ENCODE measurements around the gene OR7D4.

The OR7D4 gene

DNA sequence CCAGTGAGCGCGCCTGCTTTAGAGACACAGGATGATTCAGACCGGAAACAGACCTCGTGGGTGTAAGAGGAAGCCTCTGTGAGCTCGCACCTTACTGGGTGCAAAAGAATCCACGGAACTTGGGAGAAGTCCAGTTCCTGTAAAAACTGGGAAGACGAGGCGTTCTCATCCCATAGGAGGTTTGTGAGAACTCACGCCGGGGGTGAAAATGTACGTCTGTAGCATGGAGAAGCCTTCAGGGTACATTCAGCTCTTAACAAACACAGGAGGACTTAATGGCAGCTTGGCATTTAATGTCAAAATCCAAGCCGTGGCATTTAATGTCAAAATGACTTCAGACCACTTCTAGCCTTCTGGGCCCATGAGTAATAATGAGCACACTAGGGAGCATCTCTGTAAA is 58.0 kb downstream of the OR7D4 start:
- in situ Hi-C loops (cut with MboI; ENCODE audit: low sequenced_read_pairs, unreplicated experiment) = no loop called here

More for the DNA sequence above, 58.0 kb downstream of the OR7D4 start:
- no peak for DNase-seq (ENCODE audit: low spot score)
- TF ChIP-seq, protein P1, sequence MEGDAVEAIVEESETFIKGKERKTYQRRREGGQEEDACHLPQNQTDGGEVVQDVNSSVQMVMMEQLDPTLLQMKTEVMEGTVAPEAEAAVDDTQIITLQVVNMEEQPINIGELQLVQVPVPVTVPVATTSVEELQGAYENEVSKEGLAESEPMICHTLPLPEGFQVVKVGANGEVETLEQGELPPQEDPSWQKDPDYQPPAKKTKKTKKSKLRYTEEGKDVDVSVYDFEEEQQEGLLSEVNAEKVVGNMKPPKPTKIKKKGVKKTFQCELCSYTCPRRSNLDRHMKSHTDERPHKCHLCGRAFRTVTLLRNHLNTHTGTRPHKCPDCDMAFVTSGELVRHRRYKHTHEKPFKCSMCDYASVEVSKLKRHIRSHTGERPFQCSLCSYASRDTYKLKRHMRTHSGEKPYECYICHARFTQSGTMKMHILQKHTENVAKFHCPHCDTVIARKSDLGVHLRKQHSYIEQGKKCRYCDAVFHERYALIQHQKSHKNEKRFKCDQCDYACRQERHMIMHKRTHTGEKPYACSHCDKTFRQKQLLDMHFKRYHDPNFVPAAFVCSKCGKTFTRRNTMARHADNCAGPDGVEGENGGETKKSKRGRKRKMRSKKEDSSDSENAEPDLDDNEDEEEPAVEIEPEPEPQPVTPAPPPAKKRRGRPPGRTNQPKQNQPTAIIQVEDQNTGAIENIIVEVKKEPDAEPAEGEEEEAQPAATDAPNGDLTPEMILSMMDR (IDR thresholded peaks at IDR 0.05; ENCODE audit: borderline replicate concordance, control extremely low read depth, extremely low read depth, insufficient read depth, missing control alignments) = no peak

Data from GM13976 (cell line).